ENCODE measurements around the gene ATP9A. TPM values are rescaled to one million over a fixed set of nuclear protein-coding genes. Genes with fewer than 3 reads are reported as not detected.

ATP9A gene
- polyA plus RNA-seq, 3 donors: 57.4 to 60.8 (median 58.5) TPM

- DNase-seq (ENCODE audit: extremely low read depth in 1 of 11, low read depth in 9 of 11, low spot score in 4 of 11): no peak
These were observed 208.1 kb downstream of the ATP9A start for GRCh38 chr20:51560042-51560441.

GRCh38 chr20:51554538-51555165 is 213.5 kb downstream of the ATP9A start:
- DNase-seq (ENCODE audit: extremely low read depth in 1 of 11, low read depth in 9 of 11, low spot score in 4 of 11): no peak

- no peak for DNase-seq (ENCODE audit: extremely low read depth in 1 of 11, low read depth in 9 of 11, low spot score in 4 of 11)
These were observed 214.2 kb downstream of the ATP9A start for GRCh38 chr20:51553897-51554486.

- DNase-seq (ENCODE audit: extremely low read depth in 1 of 11, low read depth in 9 of 11, low spot score in 4 of 11): no peak
These were observed 217.0 kb downstream of the ATP9A start for GRCh38 chr20:51551186-51551585.

- no peak for DNase-seq (ENCODE audit: extremely low read depth in 1 of 11, low read depth in 9 of 11, low spot score in 4 of 11)
These were observed 218.7 kb downstream of the ATP9A start for GRCh38 chr20:51549474-51549873.

GRCh38 chr20:51547951-51548350 is 220.2 kb downstream of the ATP9A start:
- DNase-seq (ENCODE audit: extremely low read depth in 1 of 11, low read depth in 9 of 11, low spot score in 4 of 11): no peak

Other genes starting within 250 kb of the ATP9A start
- 1 to 10 TPM; 1.6 to 2.3 (median 1.6) TPM for gene NFATC2, start 225.7 kb downstream of the ATP9A start, polyA plus RNA-seq (ENCODE audit: insufficient read length in 3 of 3)
- gene SALL4, start 34.1 kb upstream of the ATP9A start, polyA plus RNA-seq (ENCODE audit: insufficient read length in 3 of 3): 10 to 100 TPM in 1 of 3 donors, 1 to 10 TPM in 2; 6.8 to 16.1 (median 7.8) TPM

Measured in renal cortex interstitium (tissue), 11 donors.